Measurements from ENCODE around the gene KRTAP16-1. TPM values are rescaled to one million over a fixed set of nuclear protein-coding genes. Genes with fewer than 3 reads are reported as not detected.

The KRTAP16-1 gene
- total and polyA plus RNA-seq, 2 of the 13 experiments (the other 11 are each of a cell fraction or from before 2014, with no cell fraction given) = not detected

DNA sequence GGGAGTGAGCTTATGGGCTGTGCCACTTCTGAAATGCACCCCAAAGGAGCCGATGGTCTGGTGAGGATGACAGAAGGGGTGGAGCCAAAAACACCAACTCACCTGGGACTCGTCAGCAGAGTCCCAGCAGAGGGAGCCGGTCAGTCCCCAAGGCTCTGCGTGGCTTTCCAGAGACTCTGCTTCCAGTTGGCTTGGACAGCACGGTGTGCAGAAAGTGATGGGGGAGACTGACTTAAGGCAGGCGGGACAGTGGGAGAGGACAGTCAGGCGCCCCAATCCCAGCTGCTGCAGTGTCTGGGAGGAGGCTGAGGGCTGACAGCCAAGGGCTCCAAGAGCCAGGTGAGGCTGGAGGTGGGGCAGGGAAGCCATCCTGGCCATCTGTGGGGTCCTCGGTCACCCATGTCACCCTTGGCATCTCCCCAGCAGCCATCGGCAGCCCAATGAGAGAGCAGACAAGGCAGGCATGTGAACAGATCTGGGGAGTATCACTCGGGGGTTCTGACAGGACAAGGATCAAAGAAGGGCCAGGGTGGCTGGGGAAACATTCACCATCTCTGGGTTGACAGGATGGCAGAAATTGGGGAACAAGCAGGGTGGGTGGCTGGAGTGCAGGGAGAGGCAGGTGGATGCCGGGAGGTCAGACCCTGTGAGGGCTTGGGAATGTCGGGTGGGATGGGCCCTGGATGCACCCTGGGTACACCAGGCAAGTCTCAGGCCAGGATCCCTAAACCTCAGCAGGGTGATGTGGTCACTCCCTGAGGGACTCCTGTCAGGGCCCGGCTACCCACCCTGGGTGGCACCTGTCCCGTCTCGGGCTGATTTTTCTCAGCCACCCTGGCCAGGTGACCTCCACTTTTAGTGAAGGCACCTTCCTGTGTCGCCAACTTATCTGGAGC is 15.3 kb upstream of the KRTAP16-1 start:
- Histone ChIP-seq H3K4me1 (ENCODE audit: insufficient read depth, low read length) (no peaks in the 10 kb centered on the region), H3K27me3 (ENCODE audit: control insufficient read depth in 1 of 2, insufficient read depth in 2 of 2, low read length in 2 of 2) (0 out of 5 replicates have a peak, but pooled peaks cover 0 to 5% of the 10 kb centered on the region in 2 experiments), H2AFZ (ENCODE audit: low read length) (no peak overlapping the region), H3K4me3 (replicated peaks in 1 of 3; ENCODE audit: insufficient read depth in 1 of 3, low read depth in 2 of 3, low read length in 3 of 3) (no peak overlapping the region), H3K9me3 (ENCODE audit: low read length) (peaks cover 6% of the 10 kb centered on the region; the same call in 1 of the 2 replicates), H3K9ac (ENCODE audit: insufficient read depth, low read depth, low read length) (no peak overlapping the region), H4K20me1 (ENCODE audit: insufficient read depth, low read length) (no peaks in the 10 kb centered on the region), H3K79me2 (ENCODE audit: insufficient read depth, low read length) (no peaks in the 10 kb centered on the region), H3K4me2 (ENCODE audit: low read depth, low read length) (no peak overlapping the region), H3K36me3 (replicated peaks in 1 of 2; ENCODE audit: control insufficient read depth in 1 of 2, insufficient read depth in 2 of 2, low read length in 2 of 2) (no peaks in the 10 kb centered on the region), H3K27ac (ENCODE audit: extremely low read length, insufficient read depth, low read length) (no peak overlapping the region)
- WGBS (ENCODE audit: low lambda C conversion rate) = 23% methylated on average over 13 of the region's 16 CpGs
- in situ Hi-C loops (cut with HindIII; ENCODE audit: extremely low pct_ligation_motif_present, low pct_unique_long_range_greater_than_20kb) = loop anchor here (5.0 kb wide), 2 partner anchors 417 to 467 kb away; no protein-coding TSS in a partner anchor
- DNase-seq (ENCODE audit: low spot score) (peak; percentile 18), ATAC-seq (peak; percentile 61), FAIRE-seq (peak; percentile 56)
- intact Hi-C loops (cut with micrococcal nuclease; ENCODE audit: unreplicated experiment) = loop anchor here (5.0 kb wide), 1 partner anchor 467 kb away; no protein-coding TSS in a partner anchor
- BruUV-seq (replicated peaks) = no TSS peak
- ChIA-PET POLR2A (no interaction called here), CTCF (ENCODE audit: low intra/inter-chr PET ratio, low total read pairs) (interaction anchor here (0.6 kb wide), 1 partner anchor 415 kb away, joined by 3 read pairs; no protein-coding TSS in a partner anchor)
- TF ChIP-seq ARID2 (CRISPR knock-in tag; IDR thresholded peaks at IDR 0.05; ENCODE audit: borderline replicate concordance) = no peak
- no peak for TF ChIP-seq ZNF850 (CRISPR knock-in tag; conservative IDR thresholded peaks at IDR 0.05)
- TF ChIP-seq TOPORS (CRISPR knock-in tag; IDR thresholded peaks at IDR 0.05) = no peak
- TF ChIP-seq TEAD2 (CRISPR knock-in tag; IDR thresholded peaks at IDR 0.05) = no peak
- no peak for TF ChIP-seq CBX2 (IDR thresholded peaks at IDR 0.05; ENCODE audit: low read depth, low read length)
- no peak for TF ChIP-seq CBX2 (CRISPR knock-in tag; IDR thresholded peaks at IDR 0.05; ENCODE audit: low read depth)
- TF ChIP-seq, protein P1, sequence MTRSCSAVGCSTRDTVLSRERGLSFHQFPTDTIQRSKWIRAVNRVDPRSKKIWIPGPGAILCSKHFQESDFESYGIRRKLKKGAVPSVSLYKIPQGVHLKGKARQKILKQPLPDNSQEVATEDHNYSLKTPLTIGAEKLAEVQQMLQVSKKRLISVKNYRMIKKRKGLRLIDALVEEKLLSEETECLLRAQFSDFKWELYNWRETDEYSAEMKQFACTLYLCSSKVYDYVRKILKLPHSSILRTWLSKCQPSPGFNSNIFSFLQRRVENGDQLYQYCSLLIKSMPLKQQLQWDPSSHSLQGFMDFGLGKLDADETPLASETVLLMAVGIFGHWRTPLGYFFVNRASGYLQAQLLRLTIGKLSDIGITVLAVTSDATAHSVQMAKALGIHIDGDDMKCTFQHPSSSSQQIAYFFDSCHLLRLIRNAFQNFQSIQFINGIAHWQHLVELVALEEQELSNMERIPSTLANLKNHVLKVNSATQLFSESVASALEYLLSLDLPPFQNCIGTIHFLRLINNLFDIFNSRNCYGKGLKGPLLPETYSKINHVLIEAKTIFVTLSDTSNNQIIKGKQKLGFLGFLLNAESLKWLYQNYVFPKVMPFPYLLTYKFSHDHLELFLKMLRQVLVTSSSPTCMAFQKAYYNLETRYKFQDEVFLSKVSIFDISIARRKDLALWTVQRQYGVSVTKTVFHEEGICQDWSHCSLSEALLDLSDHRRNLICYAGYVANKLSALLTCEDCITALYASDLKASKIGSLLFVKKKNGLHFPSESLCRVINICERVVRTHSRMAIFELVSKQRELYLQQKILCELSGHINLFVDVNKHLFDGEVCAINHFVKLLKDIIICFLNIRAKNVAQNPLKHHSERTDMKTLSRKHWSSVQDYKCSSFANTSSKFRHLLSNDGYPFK (CRISPR knock-in tag; IDR thresholded peaks at IDR 0.05; ENCODE audit: borderline replicate concordance) = no peak
- TF ChIP-seq, protein P2, sequence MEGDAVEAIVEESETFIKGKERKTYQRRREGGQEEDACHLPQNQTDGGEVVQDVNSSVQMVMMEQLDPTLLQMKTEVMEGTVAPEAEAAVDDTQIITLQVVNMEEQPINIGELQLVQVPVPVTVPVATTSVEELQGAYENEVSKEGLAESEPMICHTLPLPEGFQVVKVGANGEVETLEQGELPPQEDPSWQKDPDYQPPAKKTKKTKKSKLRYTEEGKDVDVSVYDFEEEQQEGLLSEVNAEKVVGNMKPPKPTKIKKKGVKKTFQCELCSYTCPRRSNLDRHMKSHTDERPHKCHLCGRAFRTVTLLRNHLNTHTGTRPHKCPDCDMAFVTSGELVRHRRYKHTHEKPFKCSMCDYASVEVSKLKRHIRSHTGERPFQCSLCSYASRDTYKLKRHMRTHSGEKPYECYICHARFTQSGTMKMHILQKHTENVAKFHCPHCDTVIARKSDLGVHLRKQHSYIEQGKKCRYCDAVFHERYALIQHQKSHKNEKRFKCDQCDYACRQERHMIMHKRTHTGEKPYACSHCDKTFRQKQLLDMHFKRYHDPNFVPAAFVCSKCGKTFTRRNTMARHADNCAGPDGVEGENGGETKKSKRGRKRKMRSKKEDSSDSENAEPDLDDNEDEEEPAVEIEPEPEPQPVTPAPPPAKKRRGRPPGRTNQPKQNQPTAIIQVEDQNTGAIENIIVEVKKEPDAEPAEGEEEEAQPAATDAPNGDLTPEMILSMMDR (CRISPR knock-in tag; IDR thresholded peaks at IDR 0.05) = peak; percentile 56
- TF ChIP-seq SMC3 (IDR thresholded peaks at IDR 0.05; ENCODE audit: low read length) = 0 out of 2 replicates have a peak, but pooled peaks have one; percentile 12
- no peak for TF ChIP-seq ZMYM4 (CRISPR knock-in tag; IDR thresholded peaks at IDR 0.05)
- no peak for TF ChIP-seq ZSCAN20 (CRISPR knock-in tag; IDR thresholded peaks at IDR 0.05; ENCODE audit: borderline replicate concordance)
- 0 out of 2 replicates have a peak, but pooled peaks have one; percentile 53 for TF ChIP-seq ZNF468 (CRISPR knock-in tag; IDR thresholded peaks at IDR 0.05)
- TF ChIP-seq PAF1 (CRISPR knock-in tag; IDR thresholded peaks at IDR 0.05) = no peak
- no peak for TF ChIP-seq ZNF296 (CRISPR knock-in tag; conservative IDR thresholded peaks at IDR 0.05)
- TF ChIP-seq STAG1 (CRISPR knock-in tag; IDR thresholded peaks at IDR 0.05) = peak; percentile 52
- TF ChIP-seq, protein P3, sequence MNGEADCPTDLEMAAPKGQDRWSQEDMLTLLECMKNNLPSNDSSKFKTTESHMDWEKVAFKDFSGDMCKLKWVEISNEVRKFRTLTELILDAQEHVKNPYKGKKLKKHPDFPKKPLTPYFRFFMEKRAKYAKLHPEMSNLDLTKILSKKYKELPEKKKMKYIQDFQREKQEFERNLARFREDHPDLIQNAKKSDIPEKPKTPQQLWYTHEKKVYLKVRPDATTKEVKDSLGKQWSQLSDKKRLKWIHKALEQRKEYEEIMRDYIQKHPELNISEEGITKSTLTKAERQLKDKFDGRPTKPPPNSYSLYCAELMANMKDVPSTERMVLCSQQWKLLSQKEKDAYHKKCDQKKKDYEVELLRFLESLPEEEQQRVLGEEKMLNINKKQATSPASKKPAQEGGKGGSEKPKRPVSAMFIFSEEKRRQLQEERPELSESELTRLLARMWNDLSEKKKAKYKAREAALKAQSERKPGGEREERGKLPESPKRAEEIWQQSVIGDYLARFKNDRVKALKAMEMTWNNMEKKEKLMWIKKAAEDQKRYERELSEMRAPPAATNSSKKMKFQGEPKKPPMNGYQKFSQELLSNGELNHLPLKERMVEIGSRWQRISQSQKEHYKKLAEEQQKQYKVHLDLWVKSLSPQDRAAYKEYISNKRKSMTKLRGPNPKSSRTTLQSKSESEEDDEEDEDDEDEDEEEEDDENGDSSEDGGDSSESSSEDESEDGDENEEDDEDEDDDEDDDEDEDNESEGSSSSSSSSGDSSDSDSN (CRISPR knock-in tag; IDR thresholded peaks at IDR 0.05) = no peak
- TF ChIP-seq, protein P4, sequence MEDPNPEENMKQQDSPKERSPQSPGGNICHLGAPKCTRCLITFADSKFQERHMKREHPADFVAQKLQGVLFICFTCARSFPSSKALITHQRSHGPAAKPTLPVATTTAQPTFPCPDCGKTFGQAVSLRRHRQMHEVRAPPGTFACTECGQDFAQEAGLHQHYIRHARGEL (CRISPR knock-in tag; IDR thresholded peaks at IDR 0.05) = no peak

All from HepG2 (cell line).